Fibroblast of lung (primary cell): ENCODE data around the gene KRT72.

Experiments
- CTCF ChIP-seq, 2 donors: IDR thresholded peaks in 1 of 2; conservative IDR thresholded peaks in 1 of 2; 1 replicate in 1 of 2; 2 replicates in 1 of 2; pipeline ENCODE4 v1.5.1; 2011 to 2012; ENCODE audit warnings: low read length in 2 of 2, control low read depth in 1 of 2, inconsistent platforms in 1 of 2, low read depth in 1 of 2, mild to moderate bottlenecking in 1 of 2
- EZH2 ChIP-seq: IDR thresholded peaks from 2 replicates; pipeline ENCODE4 v1.5.1; 2012; ENCODE audit warnings: low read length, control low read depth, mild to moderate bottlenecking; ENCODE audit errors: missing control alignments

- TF ChIP-seq EZH2 (no peak), CTCF (conservative IDR thresholded peaks at IDR 0.05 in 1 of 2, IDR thresholded peaks at IDR 0.05 in 1 of 2; ENCODE audit: low read depth in 1 of 2, low read length in 2 of 2) (no peak)
Measured at GRCh38 chr12:52573743-52574142, 27.5 kb downstream of the KRT72 start, which contains the start of gene KRT74.
